Activated T-helper 1 cell treated with Interleukin-2 at 50 U/mL for 16 hours (primary cell): ENCODE data around the gene SLC18B1.
A peak's percentile ranks its signal among the peaks of the same experiment; 100 is the strongest.
"Not testable (repeated sequence)": the region's sequence is repeated elsewhere in the genome, so short reads cannot be mapped to it uniquely, and the experiment has no call there.

Experiments
- DNase-seq: peaks from one replicate; pipeline ENCODE4 v3.0.0-alpha.2; 2020; ENCODE audit warnings: low read depth

Gene SLC18B1

DNA sequence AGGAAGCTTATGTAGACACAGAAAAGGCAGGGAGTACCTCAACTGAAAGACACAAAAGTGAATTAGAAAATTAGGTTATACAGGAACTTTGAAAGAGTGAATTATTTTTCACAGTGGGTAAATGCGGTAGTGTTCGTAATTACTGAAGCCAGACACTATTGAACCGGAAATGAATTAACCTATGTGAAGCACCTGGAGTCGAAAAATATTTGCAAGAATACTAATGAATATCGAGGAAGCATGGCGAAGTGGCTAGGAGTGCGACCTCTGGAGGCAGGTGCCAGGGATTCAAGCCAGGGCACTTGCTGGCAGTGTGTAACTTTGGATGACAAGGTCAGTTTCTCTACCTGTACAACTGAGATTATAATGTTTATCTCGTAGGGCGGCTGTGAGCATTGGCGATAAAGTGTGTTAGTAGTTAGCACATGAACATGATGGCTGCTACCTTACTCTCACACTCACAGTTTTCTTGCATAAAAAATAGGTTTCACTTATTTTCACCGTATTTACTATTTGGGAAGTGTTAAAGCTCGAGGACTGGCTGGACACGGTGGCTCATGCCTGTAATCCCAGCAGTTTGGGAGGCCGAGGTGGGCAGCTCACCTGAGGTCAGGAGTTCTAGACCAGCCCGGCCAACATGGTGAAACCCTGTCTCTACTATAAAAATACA is 567 bp upstream of the SLC18B1 start:
- DNase-seq, result peak; percentile 52

DNA sequence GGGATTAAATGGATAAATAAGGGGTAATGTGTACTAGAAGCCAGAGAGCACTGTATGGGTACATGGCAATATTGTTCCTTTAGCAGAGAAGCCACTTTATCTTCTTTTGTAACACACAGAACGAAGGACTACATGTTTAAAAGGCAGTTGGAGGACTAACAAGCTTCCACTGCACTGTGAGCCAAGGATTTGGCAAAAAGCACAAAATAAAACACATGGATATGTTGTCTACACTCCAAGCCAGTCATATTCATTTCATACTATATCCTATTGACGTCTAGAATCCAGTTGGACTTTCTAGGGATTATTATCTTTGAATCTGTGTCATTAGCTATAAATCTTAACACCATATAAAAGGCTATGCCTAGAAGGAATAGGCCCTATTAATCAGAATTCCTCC is 3.0 kb downstream of the SLC18B1 start:
- DNase-seq, result no peak

DNA sequence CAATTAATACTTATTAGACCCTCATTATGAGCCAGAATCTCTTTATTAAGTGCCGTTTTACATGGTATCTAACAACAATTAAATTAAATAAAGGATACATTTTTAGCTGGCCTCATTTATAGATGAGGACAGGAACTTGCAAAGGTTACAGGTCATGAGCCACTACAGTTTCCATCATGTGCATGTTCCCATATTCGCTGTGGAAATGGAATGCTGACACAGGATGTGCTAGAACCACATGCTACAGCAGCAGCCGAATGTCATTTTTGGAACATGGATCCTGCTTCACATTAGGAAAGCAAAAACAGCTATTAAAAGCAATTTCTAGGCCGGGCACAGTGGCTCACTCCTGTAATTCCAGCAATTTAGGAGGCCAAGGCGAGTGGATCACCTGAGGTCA is 5.9 kb downstream of the SLC18B1 start:
- no peak for DNase-seq

DNA sequence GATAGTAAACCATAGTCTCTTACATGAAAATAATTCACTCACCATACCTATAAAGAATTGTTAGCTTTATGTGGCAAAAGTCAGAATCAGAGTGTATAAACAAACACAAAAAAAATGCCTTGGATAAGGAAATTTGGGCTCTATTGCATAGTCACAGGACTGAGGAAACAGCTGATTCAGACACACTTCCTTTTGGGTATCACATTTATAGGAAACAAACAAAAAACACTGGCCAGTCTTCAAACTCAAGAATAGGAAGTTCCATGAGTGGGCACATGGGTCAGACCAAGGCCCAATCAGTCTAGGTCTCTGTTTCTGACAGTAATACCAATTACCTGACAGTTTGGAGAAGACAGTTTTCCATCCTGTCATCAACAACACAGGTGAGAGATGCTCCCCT is 8.0 kb downstream of the SLC18B1 start:
- no peak for DNase-seq

DNA sequence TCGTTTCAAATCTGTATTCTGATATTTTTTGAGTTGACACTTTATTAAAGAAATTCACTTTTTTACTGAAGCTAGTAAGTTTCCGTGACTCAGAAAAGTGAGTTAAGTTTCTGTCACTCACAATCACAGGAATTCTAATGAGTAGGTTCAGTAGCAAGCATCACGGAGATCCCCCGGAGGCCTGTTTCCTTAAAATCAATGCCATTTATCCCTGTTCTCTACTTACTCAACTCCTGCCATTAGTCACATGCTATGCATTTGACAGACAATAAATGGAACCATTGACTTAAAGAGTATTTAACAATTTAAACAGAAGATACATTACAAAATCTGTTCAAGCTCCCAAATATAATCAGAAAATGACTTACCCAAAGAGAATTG is 9.1 kb downstream of the SLC18B1 start:
- DNase-seq, result no peak

DNA sequence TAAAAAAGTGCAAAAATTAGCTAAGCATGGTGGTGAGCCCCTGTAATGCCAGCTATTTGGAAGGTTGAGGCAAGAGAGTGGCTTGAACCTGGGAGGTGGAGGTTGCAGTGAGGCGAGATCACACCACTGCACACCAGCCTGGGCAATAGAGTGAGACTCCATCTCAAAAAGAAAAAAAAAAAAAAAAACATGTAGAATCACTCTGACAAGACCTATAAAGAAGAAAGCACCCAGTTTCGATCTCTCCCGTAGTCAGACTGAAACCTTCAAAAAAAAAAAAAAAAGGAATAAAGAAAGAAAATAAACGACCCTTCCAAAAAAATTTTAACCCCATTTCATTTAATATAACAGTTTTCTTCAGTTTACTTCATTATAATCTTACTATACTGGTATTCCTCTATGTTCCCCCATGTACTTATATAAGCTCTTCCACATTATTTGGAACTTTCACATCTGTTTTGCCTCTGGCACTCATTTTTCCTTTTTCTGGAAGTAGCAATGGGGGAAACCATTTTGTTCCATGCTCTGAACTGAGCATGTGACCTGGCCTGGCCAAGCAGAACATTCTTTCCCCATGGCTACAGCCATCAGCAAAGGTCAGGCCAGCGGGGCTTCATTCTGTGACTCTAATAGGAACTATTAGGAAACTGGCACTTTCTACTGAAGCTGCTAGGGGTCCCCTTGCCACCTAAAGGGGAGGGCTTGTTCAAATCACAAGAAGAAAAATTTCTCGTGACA is 9.6 kb downstream of the SLC18B1 start:
- no peak for DNase-seq

DNA sequence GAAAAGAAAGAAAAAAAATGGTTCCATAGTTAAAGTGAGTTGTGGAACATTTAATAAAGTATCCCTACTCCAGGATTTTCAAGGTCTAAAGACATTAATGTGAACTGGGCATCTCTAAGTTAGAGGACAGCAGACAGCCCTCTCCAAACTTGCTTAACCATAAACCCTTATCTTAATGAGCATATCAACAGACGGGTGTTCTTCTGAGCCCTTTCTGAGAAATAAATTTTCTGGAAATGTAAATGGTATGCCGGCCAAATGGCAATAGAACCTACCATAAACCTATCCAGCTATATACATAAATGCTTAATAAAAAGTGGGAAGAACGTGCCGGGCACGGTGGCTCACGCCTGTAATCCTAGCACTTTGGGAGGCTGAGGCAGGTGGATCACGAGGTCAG is 12.5 kb downstream of the SLC18B1 start:
- DNase-seq, result no peak

DNA sequence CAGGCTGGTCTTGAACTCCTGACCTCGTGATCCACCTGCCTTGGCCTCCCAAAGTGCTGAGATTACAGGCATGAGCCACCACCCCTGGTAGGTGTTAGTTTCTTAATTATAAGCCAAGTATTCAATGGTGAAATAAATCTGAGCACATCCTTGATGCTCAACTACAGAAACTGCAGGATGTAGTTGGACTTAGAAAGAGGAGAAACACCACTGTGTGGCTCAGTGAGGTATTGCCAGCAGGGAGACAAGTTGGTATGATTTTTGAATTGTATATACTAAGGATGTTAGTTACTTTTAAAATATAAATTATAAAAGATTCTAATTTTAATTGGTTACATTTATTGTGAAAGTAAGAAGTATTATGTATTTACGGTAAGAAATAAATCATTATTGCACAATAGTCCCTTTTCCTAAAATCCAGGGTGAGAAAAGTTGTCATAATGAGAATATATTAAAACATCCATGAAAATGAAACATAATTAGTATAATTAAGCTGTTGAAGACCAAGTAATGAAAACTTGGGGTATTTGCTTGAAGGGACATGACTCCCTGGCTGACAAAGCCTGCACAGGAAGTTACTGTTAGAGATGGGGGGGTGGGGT is 17.6 kb downstream of the SLC18B1 start:
- DNase-seq, result no peak

DNA sequence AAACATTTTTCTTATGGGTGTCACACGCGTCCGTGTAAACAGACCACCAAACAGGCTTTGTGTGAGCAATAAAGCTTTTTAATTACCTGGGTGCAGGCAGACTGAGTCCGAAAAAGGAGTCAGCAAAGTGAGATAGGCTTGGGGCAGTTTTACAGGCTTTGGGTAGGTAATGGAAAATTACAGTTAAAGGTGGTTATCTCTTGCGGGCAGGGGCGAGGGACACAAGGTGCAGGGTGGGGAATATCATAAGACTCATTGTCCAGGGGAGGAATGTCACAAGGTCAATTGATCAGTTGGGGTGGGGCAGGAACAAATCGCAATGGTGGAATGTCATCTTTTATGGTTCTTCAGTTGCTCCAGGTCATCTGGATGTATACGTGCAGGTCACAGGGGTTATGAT is 20.6 kb downstream of the SLC18B1 start:
- DNase-seq, result not testable (repeated sequence)

DNA sequence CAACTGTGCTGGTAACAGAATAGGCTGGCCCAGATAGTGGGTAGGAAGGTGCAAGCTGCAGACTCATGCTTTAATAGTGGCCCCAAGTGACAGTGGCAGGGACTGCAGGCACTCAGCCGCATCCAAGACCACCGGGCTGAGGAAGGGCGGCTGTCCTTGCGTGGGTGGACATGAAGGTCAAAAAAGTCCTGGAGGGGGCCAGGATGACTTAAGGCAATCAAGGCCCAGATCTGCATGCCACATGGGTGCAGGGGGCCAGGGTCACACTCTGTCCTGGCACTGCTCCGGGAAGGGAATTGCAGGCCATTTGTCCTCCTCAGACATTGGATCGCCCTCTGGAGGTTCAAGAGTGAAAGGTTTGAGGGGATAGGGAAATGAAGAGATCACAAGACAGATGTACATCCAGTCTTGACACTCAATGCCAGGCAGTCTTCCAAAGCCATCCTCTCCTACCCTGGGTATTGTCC is 30.4 kb downstream of the SLC18B1 start:
- DNase-seq, result no peak

DNA sequence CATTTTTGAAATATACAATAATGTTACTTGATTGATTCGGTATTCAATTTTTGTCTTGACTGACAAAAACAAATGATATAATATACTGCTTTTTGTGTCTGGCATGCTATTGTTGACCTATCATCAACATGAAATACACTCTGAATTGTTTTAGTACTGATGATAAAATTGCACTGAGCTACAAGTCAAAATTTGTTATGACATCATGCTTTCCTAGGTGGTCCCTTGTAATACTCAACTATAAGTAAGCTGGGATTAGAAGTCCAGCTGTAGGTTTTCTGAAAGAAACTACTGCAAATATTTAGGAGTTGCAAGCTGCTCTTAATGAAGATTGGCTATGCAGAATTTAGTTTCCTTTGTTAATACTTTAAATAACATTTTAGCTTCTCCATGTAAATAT is 32.9 kb downstream of the SLC18B1 start:
- no peak for DNase-seq

DNA sequence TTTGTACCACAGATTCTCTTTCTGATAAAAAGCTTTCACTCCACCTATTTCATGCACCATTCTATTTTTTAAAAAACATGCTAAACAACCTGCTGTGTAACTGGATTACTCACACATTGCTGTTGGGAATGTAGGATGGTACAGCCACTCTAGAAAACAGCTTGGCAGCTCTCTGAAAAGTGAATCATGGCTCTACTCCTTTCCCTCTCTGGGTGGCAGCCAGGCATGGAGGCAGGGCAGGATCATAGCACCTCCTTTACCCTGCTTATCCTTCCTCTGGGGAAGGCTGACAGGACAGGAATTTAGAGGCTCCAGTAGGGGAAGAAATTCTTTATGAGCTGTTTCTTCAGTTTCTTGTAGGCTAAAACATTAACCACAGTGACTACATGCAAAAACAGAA is 34.1 kb downstream of the SLC18B1 start:
- DNase-seq, result no peak

DNA sequence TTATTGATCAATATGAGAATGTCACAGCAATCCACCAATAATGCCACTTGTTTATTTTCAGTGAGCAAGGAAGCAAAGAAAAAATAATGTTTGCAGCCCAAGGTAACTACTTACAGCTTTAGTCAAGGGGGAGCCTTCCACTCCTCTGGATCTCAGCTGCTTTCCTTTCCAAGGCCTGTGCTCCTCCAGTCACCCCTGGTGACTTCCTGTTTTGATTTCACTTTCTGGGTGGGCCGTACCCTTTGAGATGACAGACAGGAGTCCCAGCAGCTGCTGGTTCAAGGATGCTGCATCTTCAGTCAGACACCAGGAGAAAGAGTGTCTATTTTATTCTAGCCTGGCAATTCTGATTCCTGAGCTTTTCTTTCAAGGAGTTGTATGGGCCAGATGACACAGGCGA is 35.2 kb downstream of the SLC18B1 start:
- peak; percentile 25 for DNase-seq

DNA sequence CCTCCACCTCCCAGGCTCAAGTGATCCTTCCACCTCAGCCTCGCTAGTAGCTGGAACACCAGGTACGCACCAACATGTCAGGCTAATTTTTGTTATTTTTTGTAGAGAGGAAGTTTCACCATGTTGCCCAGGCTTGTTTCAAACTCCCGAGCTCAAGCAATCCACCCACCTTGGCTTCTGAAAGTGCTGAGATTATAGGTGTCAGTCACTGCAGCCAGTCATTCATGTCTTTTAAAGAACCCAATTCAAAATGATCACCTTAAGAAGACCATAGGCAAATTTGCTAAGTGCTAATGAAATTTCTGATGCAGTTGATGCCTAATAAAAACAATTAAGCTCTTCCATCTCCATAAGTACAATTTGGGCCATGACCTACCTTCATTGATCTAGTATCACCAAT is 38.2 kb downstream of the SLC18B1 start:
- DNase-seq, result no peak

DNA sequence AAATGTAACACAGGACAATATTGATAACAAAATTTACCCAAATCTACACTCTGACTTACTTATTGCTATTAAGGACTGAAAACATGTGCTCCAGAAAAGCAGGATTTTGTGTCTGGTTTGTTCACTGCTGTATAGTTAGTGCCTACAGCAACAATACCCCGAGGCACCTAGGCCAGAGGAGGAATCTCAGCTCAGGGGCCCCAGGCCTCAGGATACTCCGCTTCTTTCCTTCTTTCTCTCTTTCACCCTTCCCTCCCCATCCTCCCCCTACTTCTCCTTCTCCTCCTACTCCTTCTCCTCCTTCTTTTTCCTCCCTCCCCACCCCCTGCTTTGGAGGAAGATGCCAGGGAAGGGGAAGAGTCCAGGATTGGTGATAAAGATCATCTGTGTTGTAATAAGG is 39.7 kb downstream of the SLC18B1 start:
- no peak for DNase-seq

DNA sequence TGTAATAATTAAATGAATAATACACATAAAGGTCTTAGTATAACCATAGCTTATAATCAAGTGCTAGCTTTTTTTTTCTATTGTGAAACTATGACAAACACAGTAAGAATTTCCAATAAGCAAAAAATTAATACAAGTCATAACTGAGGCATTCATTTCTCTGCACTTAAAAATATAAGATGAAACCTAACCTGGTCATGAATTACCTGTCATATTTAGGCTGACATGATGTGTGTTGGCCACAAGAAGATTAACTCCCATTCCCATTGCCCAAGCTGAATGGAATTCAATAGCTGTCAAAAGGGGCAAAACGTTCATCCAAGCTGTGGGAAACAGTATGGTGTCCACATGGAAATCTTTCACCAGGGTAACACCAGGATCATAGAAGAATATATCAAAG is 46.2 kb downstream of the SLC18B1 start:
- DNase-seq, result no peak

DNA sequence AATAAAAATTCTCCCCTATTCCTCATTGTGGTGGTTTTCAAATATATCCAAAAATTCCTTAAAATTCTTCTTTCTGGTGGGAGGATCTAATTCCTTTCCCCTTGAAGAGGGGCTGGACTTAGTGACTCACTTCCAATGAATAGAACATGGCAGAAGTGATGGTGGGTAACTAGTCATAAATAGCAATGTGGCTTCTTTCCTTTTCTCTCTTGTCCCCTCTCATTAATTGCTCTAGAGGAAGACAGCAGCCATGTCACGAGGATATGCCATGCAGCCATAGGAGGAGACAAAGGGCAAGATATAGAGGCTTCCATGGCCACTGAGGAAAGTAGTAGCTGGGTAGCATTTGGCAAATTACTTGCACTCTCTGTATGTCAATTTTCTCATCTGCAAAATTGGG is 46.6 kb downstream of the SLC18B1 start:
- no peak for DNase-seq

DNA sequence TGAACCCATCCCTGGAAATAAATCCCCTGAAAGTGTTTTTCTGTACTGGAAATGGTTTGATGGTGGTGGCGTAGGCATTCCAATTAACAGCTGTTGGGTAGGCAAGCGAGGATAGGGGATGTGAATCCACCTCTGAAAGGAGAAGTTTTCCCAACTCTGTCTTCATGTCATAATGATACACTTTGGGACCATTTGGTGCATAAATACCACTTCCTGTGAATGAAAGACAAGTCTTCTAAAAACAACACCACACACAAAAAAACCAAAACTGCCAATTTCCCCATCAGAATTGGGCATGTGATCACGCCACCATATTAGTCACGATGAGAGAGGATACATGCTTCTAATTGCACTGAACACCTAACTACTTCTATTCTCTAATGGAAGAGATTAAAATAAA is 47.1 kb downstream of the SLC18B1 start:
- no peak for DNase-seq

DNA sequence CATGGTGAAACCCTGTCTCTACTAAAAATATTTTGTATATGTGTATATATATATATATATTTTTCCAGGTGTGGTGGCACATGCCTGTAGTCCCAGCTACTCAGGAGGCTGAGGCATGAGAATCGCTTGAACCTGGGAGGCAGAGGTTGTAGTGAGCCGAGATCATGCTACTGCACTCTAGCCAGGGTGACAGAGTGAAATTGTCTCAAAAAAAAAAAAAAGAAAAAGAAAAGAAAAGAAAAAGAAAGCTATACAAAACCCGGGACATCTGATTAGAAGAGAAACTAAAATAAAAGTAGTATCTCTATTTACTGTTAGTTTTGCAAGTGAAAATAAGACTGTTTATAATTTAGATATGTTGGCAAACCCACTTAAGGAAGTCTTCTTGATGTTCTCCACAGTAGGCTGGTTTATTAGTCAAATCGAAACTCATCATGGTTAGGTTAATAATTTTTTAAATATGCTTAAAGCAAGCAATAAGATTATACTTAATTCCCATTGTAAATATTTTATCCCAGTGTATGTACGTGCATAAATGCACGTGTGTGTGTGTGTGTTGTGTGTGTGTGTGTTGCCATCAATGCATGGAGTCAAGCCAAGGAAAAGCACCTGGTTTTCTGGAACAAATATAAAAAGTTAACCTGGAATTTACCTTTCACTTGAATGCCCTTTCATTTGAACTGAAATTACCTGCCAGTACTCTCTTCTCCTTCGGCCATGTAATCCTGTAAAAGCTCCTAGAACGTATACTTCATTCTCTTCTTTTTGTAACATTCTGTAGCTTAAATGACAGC is 47.8 kb downstream of the SLC18B1 start:
- DNase-seq, result no peak

DNA sequence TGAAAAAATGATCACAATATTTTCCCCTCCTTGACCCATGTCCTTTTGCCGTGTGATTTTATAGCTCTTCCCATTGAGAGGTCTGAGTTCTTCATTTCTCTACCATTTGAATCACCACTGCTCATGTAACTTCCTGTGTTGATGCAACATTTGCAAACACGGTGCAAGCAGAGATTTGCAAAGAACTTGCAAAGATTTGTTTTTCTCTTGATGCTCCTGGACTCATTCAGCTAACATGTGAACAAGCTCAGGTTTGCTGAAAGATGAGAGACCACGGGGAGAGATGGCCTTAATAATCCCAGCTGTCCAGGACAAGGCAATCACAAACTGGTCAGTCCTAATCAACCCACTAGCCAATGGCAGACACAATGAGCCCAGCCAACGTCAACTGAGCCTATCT is 49.3 kb downstream of the SLC18B1 start:
- DNase-seq, result no peak

DNA sequence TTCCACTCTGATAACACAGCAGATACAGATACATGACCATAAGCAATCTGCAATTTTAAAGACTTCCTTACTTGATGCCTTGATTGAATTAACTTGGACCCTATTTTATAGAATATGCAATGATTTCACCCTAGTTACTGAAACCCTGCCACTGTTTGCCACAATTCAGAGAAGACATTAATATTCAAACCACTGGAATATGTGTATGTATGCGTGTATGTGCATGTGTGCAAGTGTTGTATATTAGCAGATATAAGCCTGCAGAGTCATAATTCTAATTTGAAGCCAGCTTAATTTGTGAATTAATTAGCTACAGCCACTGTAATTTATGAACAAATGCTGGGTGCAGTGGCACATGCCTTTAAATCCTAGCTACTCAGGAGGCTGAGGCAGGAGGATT is 50.0 kb downstream of the SLC18B1 start:
- DNase-seq, result no peak

DNA sequence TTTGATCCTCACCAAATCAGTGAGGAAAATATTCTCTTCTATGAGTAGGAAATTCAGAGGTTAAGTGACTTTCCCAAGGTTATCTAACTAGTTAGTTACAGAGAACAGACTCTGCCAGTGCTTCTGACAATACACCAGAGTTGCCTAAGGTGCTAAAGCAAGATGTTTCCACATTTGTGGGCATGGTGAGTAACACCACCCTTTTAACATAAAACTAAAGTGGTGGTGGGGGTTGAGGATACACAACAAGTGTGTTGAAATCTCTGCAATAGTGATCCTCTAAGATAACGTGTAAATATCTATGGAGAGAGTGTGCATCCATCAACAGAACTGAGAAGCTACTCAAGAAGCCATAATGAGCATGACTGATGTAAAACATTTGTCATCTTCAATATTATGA is 52.4 kb downstream of the SLC18B1 start:
- DNase-seq, result no peak

DNA sequence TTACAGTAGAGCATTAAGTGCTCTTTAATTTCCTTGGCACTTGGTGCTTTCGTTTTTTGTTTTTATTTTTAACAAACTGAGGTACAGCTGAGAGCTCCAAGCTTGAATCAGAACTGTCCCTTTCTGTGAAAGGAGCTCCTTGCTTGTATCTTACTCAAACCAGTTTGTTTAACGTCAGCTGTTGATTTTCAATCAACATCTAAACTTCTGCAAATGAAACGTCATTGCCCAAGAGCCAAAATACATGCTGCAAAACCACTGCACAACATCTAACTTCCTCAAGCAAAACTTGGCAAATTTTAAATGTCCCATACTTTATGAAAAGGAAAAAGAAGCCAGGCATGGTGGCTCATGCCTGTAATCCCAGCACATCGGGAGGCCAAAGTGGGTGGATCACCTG is 55.9 kb downstream of the SLC18B1 start:
- no peak for DNase-seq
